ENCODE results near the gene TSPAN18.

TSPAN18 gene

GRCh38 chr11:44707094-44707493, 19.7 kb upstream of the TSPAN18 start:
- H2AFZ ChIP-seq (ENCODE audit: low read length): no peak overlapping the region
- no peak overlapping the region for H2BK120ac ChIP-seq (ENCODE audit: low read depth, low read length)
- WGBS, 2 donors (ENCODE audit: extremely low coverage in 2 of 2, insufficient read length in 2 of 2, insufficient replicate concordance in 1 of 2): no CpG with 5 or more reads among the region's 2 CpGs

GRCh38 chr11:44708009-44708408, 18.8 kb upstream of the TSPAN18 start:
- no peak overlapping the region for H3K18ac ChIP-seq (ENCODE audit: low read length)
- no peak for DNase-seq (ENCODE audit: low spot score)

More at GRCh38 chr11:44707094-44707493, 19.7 kb upstream of the TSPAN18 start:
- Histone ChIP-seq H4K91ac (ENCODE audit: low read depth, low read length, poor library complexity) (no peak overlapping the region), H3K4ac (ENCODE audit: low read length) (no peak overlapping the region), H3K27me3 (ENCODE audit: control insufficient read depth in 3 of 3, insufficient read depth in 3 of 3, low read depth in 1 of 3, low read length in 3 of 3) (peaks cover 0 to under 1% (median 0%) of the 10 kb centered on the region in 3 experiments), H2BK5ac (ENCODE audit: low read length) (no peak overlapping the region), H3K23ac (ENCODE audit: low read depth, low read length, poor library complexity) (no peak overlapping the region), H3K9me3 (replicated peaks in 1 of 2; ENCODE audit: control insufficient read depth in 2 of 2, insufficient read depth in 1 of 2, low read depth in 1 of 2, low read length in 2 of 2) (peaks cover 2 to 4% of the 10 kb centered on the region in 2 donors), H3K4me2 (ENCODE audit: insufficient read depth, low read length, poor library complexity, severe bottlenecking) (no peak overlapping the region), H2AK5ac (ENCODE audit: low read depth, low read length) (no peak overlapping the region), H2BK12ac (ENCODE audit: low read length) (no peak overlapping the region), H3K27ac (replicated peaks; ENCODE audit: low read length) (no peak overlapping the region), H3K9ac (ENCODE audit: low read depth, low read length, poor library complexity) (no peak overlapping the region), H2BK15ac (ENCODE audit: low read length) (no peak overlapping the region), H3K4me1 (ENCODE audit: control insufficient read depth in 2 of 2, insufficient read depth in 1 of 2, low read depth in 1 of 2, low read length in 2 of 2) (peaks cover 13 to 17% of the 10 kb centered on the region in 2 donors), H3K79me1 (ENCODE audit: low read depth, low read length) (no peaks in the 10 kb centered on the region), H4K8ac (ENCODE audit: low read depth, low read length) (no peak overlapping the region), H3K18ac (ENCODE audit: low read length) (no peak overlapping the region), H3K14ac (ENCODE audit: low read length) (no peak overlapping the region), H3K4me3 (ENCODE audit: low read length in 2 of 2) (no peak overlapping the region), H3K36me3 (replicated peaks in 1 of 2; ENCODE audit: control insufficient read depth in 2 of 2, insufficient read depth in 2 of 2, low read length in 2 of 2) (no peaks in the 10 kb centered on the region)
- no peak for DNase-seq (ENCODE audit: low spot score)

DNA sequence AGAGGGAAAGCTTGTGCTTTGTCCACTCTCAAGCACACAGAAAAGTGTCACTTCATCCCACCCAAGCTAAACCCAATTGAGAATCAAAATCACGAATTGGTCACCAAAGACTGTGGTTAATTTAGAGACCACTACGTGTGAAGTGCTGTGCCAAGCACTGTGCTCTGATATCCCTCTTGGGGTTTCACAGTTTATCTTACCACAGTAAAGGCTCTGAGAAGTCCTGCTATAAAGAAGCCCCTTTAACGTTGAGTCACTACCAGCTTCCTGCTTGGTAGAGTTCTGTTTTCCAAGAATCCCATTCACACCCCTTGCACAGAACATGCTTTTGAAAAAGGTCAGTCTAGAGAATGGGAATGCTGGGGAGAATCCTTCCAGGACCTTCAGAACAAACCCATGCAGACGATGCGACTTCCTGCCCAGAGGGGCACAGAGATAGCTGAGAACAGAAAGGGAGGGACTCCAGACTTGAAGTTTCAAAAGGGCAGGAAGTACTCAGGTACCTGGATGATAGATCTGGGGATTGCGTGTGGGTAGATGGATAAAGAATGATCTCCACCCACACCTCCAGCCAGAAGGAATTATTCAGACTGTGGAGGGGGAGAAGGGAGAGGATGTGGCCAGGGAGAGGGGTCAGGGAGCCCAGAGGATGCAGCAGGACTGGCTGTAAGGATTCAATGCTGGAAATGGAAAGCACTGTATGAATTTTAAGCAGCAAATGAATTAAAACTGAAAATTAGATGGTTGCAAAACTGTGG, 18.1 kb upstream of the TSPAN18 start:
- Histone ChIP-seq H3K36me3 (replicated peaks in 1 of 2; ENCODE audit: control insufficient read depth in 2 of 2, insufficient read depth in 2 of 2, low read length in 2 of 2) (no peaks in the 10 kb centered on the region), H3K4me2 (ENCODE audit: insufficient read depth, low read length, poor library complexity, severe bottlenecking) (no peak overlapping the region), H2BK5ac (ENCODE audit: low read length) (no peak overlapping the region), H3K27ac (replicated peaks; ENCODE audit: low read length) (no peak overlapping the region), H2BK12ac (ENCODE audit: low read length) (no peak overlapping the region), H3K9me3 (replicated peaks in 1 of 2; ENCODE audit: control insufficient read depth in 2 of 2, insufficient read depth in 1 of 2, low read depth in 1 of 2, low read length in 2 of 2) (peaks cover 2% of the 10 kb centered on the region in 2 donors), H3K4ac (ENCODE audit: low read length) (no peak overlapping the region), H3K4me1 (ENCODE audit: control insufficient read depth in 2 of 2, insufficient read depth in 1 of 2, low read depth in 1 of 2, low read length in 2 of 2) (peaks cover 19 to 21% of the 10 kb centered on the region in 2 donors), H3K9ac (ENCODE audit: low read depth, low read length, poor library complexity) (no peak overlapping the region), H3K14ac (ENCODE audit: low read length) (no peak overlapping the region), H2AK5ac (ENCODE audit: low read depth, low read length) (no peak overlapping the region), H4K8ac (ENCODE audit: low read depth, low read length) (no peak overlapping the region), H3K4me3 (ENCODE audit: low read length in 2 of 2) (no peak overlapping the region), H3K18ac (ENCODE audit: low read length) (no peak overlapping the region), H2AFZ (ENCODE audit: low read length) (no peak overlapping the region), H3K79me1 (ENCODE audit: low read depth, low read length) (no peaks in the 10 kb centered on the region), H3K23ac (ENCODE audit: low read depth, low read length, poor library complexity) (no peak overlapping the region), H2BK15ac (ENCODE audit: low read length) (peak overlapping the region; percentile 12), H2BK120ac (ENCODE audit: low read depth, low read length) (no peak overlapping the region), H4K91ac (ENCODE audit: low read depth, low read length, poor library complexity) (no peak overlapping the region), H3K27me3 (ENCODE audit: control insufficient read depth in 3 of 3, insufficient read depth in 3 of 3, low read depth in 1 of 3, low read length in 3 of 3) (no peaks in the 10 kb centered on the region)
- DNase-seq (ENCODE audit: low spot score): no peak
- WGBS, 2 donors (ENCODE audit: extremely low coverage in 2 of 2, insufficient read length in 2 of 2, insufficient replicate concordance in 1 of 2): no CpG with 5 or more reads among the region's 6 CpGs

More at GRCh38 chr11:44708009-44708408, 18.8 kb upstream of the TSPAN18 start:
- H3K27me3 ChIP-seq (ENCODE audit: control insufficient read depth in 3 of 3, insufficient read depth in 3 of 3, low read depth in 1 of 3, low read length in 3 of 3): no peaks in the 10 kb centered on the region
- no peak overlapping the region for H3K4me3 ChIP-seq (ENCODE audit: low read length in 2 of 2)
- H3K23ac ChIP-seq (ENCODE audit: low read depth, low read length, poor library complexity): no peak overlapping the region
- no CpG with 5 or more reads among the region's 10 CpGs for WGBS, 2 donors (ENCODE audit: extremely low coverage in 2 of 2, insufficient read length in 2 of 2, insufficient replicate concordance in 1 of 2)
- H3K9ac ChIP-seq (ENCODE audit: low read depth, low read length, poor library complexity): no peak overlapping the region
- no peaks in the 10 kb centered on the region for H3K79me1 ChIP-seq (ENCODE audit: low read depth, low read length)
- H3K4me1 ChIP-seq (ENCODE audit: control insufficient read depth in 2 of 2, insufficient read depth in 1 of 2, low read depth in 1 of 2, low read length in 2 of 2): peaks cover 19% of the 10 kb centered on the region in 2 donors
- H4K8ac ChIP-seq (ENCODE audit: low read depth, low read length): no peak overlapping the region
- no peak overlapping the region for H2AFZ ChIP-seq (ENCODE audit: low read length)
- H3K36me3 ChIP-seq (replicated peaks in 1 of 2; ENCODE audit: control insufficient read depth in 2 of 2, insufficient read depth in 2 of 2, low read length in 2 of 2): no peaks in the 10 kb centered on the region
- H2BK12ac ChIP-seq (ENCODE audit: low read length): no peak overlapping the region
- peaks cover 2 to 4% of the 10 kb centered on the region in 2 donors for H3K9me3 ChIP-seq (replicated peaks in 1 of 2; ENCODE audit: control insufficient read depth in 2 of 2, insufficient read depth in 1 of 2, low read depth in 1 of 2, low read length in 2 of 2)
- no peak overlapping the region for H3K14ac ChIP-seq (ENCODE audit: low read length)
- no peak overlapping the region for H2BK120ac ChIP-seq (ENCODE audit: low read depth, low read length)
- no peak overlapping the region for H3K27ac ChIP-seq (replicated peaks; ENCODE audit: low read length)
- H4K91ac ChIP-seq (ENCODE audit: low read depth, low read length, poor library complexity): no peak overlapping the region
- H2BK15ac ChIP-seq (ENCODE audit: low read length): peak overlapping the region; percentile 42
- H2BK5ac ChIP-seq (ENCODE audit: low read length): no peak overlapping the region
- H3K4ac ChIP-seq (ENCODE audit: low read length): no peak overlapping the region
- H2AK5ac ChIP-seq (ENCODE audit: low read depth, low read length): no peak overlapping the region
- H3K4me2 ChIP-seq (ENCODE audit: insufficient read depth, low read length, poor library complexity, severe bottlenecking): no peak overlapping the region

- no peaks in the 10 kb centered on the region for H3K27me3 ChIP-seq (ENCODE audit: control insufficient read depth in 3 of 3, insufficient read depth in 3 of 3, low read depth in 1 of 3, low read length in 3 of 3)
- no peak overlapping the region for H3K18ac ChIP-seq (ENCODE audit: low read length)
- H3K4me3 ChIP-seq (ENCODE audit: low read length in 2 of 2): no peak overlapping the region
- H3K4ac ChIP-seq (ENCODE audit: low read length): no peak overlapping the region
- H3K4me2 ChIP-seq (ENCODE audit: insufficient read depth, low read length, poor library complexity, severe bottlenecking): no peak overlapping the region
- H2BK5ac ChIP-seq (ENCODE audit: low read length): no peak overlapping the region
- H3K9me3 ChIP-seq (replicated peaks in 1 of 2; ENCODE audit: control insufficient read depth in 2 of 2, insufficient read depth in 1 of 2, low read depth in 1 of 2, low read length in 2 of 2): peaks cover 0 to 2% of the 10 kb centered on the region in 2 donors
- no peak overlapping the region for H4K91ac ChIP-seq (ENCODE audit: low read depth, low read length, poor library complexity)
- DNase-seq (ENCODE audit: low spot score): no peak
- no CpG with 5 or more reads among the region's 3 CpGs for WGBS, 2 donors (ENCODE audit: extremely low coverage in 2 of 2, insufficient read length in 2 of 2, insufficient replicate concordance in 1 of 2)
- no peaks in the 10 kb centered on the region for H3K36me3 ChIP-seq (replicated peaks in 1 of 2; ENCODE audit: control insufficient read depth in 2 of 2, insufficient read depth in 2 of 2, low read length in 2 of 2)
- no peaks in the 10 kb centered on the region for H3K79me1 ChIP-seq (ENCODE audit: low read depth, low read length)
- no peak overlapping the region for H2AK5ac ChIP-seq (ENCODE audit: low read depth, low read length)
- no peak overlapping the region for H3K27ac ChIP-seq (replicated peaks; ENCODE audit: low read length)
- peak overlapping the region; percentile 12 for H2BK15ac ChIP-seq (ENCODE audit: low read length)
- no peak overlapping the region for H2BK120ac ChIP-seq (ENCODE audit: low read depth, low read length)
- H3K4me1 ChIP-seq (ENCODE audit: control insufficient read depth in 2 of 2, insufficient read depth in 1 of 2, low read depth in 1 of 2, low read length in 2 of 2): peaks cover 19 to 21% of the 10 kb centered on the region in 2 donors
- H3K9ac ChIP-seq (ENCODE audit: low read depth, low read length, poor library complexity): no peak overlapping the region
- no peak overlapping the region for H2AFZ ChIP-seq (ENCODE audit: low read length)
- H3K14ac ChIP-seq (ENCODE audit: low read length): no peak overlapping the region
- no peak overlapping the region for H2BK12ac ChIP-seq (ENCODE audit: low read length)
- H4K8ac ChIP-seq (ENCODE audit: low read depth, low read length): no peak overlapping the region
- no peak overlapping the region for H3K23ac ChIP-seq (ENCODE audit: low read depth, low read length, poor library complexity)
Measured at GRCh38 chr11:44709281-44709562, 17.5 kb upstream of the TSPAN18 start.
